ENCODE measurements around the gene ASIC4. TPM values are rescaled to one million over a fixed set of nuclear protein-coding genes. Genes with fewer than 3 reads are reported as not detected.

Gene ASIC4
- total and polyA plus RNA-seq, 2 experiments from 2014 or later = 0.13 to 3.6 TPM

DNA sequence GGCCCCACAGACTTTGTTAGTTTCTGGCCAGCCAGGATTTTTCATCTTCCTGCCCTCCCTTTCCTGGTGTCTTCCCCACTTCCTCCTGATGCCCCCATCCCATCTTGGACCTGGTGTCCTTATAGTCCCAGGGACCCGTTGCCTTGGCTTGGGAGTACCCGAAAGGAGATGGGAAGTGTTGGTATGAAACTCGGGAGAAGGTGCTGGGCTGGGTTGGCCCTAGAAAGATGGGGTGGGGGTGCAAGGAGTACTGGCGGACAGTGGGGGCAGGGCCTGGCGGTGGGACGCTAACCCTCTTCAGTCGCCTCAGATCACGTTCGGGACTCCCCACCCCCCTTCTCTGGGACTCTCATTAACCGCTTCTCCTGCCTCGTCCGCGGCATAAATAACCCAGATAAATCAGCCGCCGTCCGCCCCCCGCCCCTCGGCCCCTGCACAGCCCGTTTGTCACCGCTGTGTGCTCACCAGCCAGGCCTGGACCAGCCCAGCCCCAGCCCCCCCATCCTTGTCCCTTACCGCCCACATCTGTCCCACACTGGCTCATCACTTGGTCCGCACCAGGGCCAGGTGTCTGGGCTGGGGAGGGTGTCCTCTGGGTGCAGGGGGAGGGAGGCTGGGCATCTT is 3.7 kb upstream of the ASIC4 start:
- Mint-ChIP-seq H3K9me3 (no peaks in the 10 kb centered on the region), H3K36me3 (ENCODE audit: low read depth) (no peaks in the 10 kb centered on the region), H3K4me1 (peaks cover 72% of the 10 kb centered on the region), H3K27ac (no peak overlapping the region), H3K4me3 (peak overlapping the region; percentile 68), H3K27me3 (ENCODE audit: insufficient read depth, low read depth, poor library complexity) (peaks cover 64% of the 10 kb centered on the region)
- Histone ChIP-seq H3K27ac (ENCODE audit: low read depth) (no peak overlapping the region), H3F3A (replicated peaks; ENCODE audit: low read depth) (peaks cover 17% of the 10 kb centered on the region), H4K20me1 (replicated peaks; ENCODE audit: insufficient read depth) (no peaks in the 10 kb centered on the region), H3K36me3 (ENCODE audit: insufficient read depth) (no peaks in the 10 kb centered on the region), H3K9me2 (ENCODE audit: insufficient read depth) (no peaks in the 10 kb centered on the region), H3K4me3 (peak overlapping the region; percentile 67), H3K79me2 (replicated peaks; ENCODE audit: insufficient read depth) (no peaks in the 10 kb centered on the region), H3K4me1 (ENCODE audit: insufficient read depth) (peaks cover 70% of the 10 kb centered on the region), H3K4me2 (peak overlapping the region; percentile 92), H3K27me3 (ENCODE audit: insufficient read depth) (peaks cover 52% of the 10 kb centered on the region), H2AFZ (peak overlapping the region; percentile 38; the same call in 1 of the 2 replicates)
- ATAC-seq (no peak), DNase-seq (ENCODE audit: low spot score) (peak; percentile 45)
- TF ChIP-seq, protein P1, sequence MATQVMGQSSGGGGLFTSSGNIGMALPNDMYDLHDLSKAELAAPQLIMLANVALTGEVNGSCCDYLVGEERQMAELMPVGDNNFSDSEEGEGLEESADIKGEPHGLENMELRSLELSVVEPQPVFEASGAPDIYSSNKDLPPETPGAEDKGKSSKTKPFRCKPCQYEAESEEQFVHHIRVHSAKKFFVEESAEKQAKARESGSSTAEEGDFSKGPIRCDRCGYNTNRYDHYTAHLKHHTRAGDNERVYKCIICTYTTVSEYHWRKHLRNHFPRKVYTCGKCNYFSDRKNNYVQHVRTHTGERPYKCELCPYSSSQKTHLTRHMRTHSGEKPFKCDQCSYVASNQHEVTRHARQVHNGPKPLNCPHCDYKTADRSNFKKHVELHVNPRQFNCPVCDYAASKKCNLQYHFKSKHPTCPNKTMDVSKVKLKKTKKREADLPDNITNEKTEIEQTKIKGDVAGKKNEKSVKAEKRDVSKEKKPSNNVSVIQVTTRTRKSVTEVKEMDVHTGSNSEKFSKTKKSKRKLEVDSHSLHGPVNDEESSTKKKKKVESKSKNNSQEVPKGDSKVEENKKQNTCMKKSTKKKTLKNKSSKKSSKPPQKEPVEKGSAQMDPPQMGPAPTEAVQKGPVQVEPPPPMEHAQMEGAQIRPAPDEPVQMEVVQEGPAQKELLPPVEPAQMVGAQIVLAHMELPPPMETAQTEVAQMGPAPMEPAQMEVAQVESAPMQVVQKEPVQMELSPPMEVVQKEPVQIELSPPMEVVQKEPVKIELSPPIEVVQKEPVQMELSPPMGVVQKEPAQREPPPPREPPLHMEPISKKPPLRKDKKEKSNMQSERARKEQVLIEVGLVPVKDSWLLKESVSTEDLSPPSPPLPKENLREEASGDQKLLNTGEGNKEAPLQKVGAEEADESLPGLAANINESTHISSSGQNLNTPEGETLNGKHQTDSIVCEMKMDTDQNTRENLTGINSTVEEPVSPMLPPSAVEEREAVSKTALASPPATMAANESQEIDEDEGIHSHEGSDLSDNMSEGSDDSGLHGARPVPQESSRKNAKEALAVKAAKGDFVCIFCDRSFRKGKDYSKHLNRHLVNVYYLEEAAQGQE (IDR thresholded peaks at IDR 0.05; ENCODE audit: unreplicated experiment) = no peak

DNA sequence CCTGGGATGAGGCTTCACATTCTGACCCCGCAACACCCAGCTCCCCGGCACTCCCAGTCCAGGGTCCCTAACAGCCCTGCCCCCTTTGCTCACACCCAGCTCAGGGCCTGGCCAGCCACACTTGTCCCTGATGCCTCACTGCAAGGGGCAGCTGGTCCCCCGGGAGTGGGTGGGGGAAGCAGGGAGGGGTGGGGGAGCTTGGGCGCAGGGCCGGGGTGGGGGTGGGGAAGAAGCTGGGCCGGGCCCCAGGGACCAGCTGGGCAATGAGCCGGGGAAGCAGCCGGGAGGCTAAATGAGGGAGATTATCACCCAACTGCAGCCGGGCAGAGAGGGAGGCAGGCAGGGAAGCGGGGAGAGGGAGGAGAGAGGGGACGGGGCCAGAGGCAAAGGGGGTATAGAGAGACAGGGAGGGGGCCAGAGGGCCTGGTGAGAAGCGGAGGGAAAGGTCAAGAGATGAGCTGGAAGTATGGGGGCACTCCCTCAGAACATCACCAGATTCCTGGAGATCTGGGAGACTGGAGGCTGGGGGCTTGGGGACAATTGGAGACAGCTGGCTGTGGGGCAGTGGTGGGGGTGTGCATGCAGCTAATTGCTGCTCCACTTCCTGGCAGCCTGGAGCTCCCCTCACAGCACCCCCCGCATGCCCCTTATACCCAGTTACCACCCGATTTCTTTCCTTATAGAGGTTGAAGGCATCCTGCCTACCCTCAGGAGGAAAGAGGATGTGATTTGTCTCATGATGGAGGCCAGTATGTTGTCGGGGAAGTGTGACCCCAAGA is 2.5 kb upstream of the ASIC4 start:
- no peaks in the 10 kb centered on the region for H3K36me3 Mint-ChIP-seq (ENCODE audit: low read depth)
- H2AFZ ChIP-seq = no peak overlapping the region
- DNase-seq (ENCODE audit: low spot score) (peak; percentile 48), ATAC-seq (no peak)
- H3K27ac ChIP-seq (ENCODE audit: low read depth) = no peak overlapping the region
- no peaks in the 10 kb centered on the region for H3K9me2 ChIP-seq (ENCODE audit: insufficient read depth)
- TF ChIP-seq JUNB (IDR thresholded peaks at IDR 0.05; ENCODE audit: unreplicated experiment) (no peak), EZH2phosphoT487 (IDR thresholded peaks at IDR 0.05; ENCODE audit: unreplicated experiment) (no peak), POLR2AphosphoS5 (IDR thresholded peaks at IDR 0.05; ENCODE audit: low read depth) (no peak), EZH2 (IDR thresholded peaks at IDR 0.05; ENCODE audit: low read depth, unreplicated experiment) (no peak)
- H3K27me3 ChIP-seq (ENCODE audit: insufficient read depth) = peaks cover 63% of the 10 kb centered on the region
- H3K4me3 Mint-ChIP-seq = peak overlapping the region; percentile 36; the same call in 2 of the 3 replicates
- H3K4me1 Mint-ChIP-seq = peaks cover 71% of the 10 kb centered on the region
- H3K36me3 ChIP-seq (ENCODE audit: insufficient read depth) = no peaks in the 10 kb centered on the region
- H3K27me3 Mint-ChIP-seq (ENCODE audit: insufficient read depth, low read depth, poor library complexity) = peaks cover 68% of the 10 kb centered on the region
- H3K4me1 ChIP-seq (ENCODE audit: insufficient read depth) = peaks cover 60% of the 10 kb centered on the region
- H3K4me2 ChIP-seq = peak overlapping the region; percentile 92
- no peaks in the 10 kb centered on the region for H3K9me3 Mint-ChIP-seq
- H4K20me1 ChIP-seq (replicated peaks; ENCODE audit: insufficient read depth) = no peaks in the 10 kb centered on the region
- H3F3A ChIP-seq (replicated peaks; ENCODE audit: low read depth) = peaks cover 10% of the 10 kb centered on the region
- H3K4me3 ChIP-seq = peak overlapping the region; percentile 30; the same call in 1 of the 2 replicates
- no peaks in the 10 kb centered on the region for H3K79me2 ChIP-seq (replicated peaks; ENCODE audit: insufficient read depth)
- H3K27ac Mint-ChIP-seq = no peak overlapping the region
